Measurements from ENCODE around the gene YPEL5. TPM values are rescaled to one million over a fixed set of nuclear protein-coding genes. Genes with fewer than 3 reads are reported as not detected.
A peak's percentile ranks its signal among the peaks of the same experiment; 100 is the strongest.

Gene YPEL5
- total and polyA plus RNA-seq, 9 donors = 65.1 to 103 (median 81.6) TPM

DNA sequence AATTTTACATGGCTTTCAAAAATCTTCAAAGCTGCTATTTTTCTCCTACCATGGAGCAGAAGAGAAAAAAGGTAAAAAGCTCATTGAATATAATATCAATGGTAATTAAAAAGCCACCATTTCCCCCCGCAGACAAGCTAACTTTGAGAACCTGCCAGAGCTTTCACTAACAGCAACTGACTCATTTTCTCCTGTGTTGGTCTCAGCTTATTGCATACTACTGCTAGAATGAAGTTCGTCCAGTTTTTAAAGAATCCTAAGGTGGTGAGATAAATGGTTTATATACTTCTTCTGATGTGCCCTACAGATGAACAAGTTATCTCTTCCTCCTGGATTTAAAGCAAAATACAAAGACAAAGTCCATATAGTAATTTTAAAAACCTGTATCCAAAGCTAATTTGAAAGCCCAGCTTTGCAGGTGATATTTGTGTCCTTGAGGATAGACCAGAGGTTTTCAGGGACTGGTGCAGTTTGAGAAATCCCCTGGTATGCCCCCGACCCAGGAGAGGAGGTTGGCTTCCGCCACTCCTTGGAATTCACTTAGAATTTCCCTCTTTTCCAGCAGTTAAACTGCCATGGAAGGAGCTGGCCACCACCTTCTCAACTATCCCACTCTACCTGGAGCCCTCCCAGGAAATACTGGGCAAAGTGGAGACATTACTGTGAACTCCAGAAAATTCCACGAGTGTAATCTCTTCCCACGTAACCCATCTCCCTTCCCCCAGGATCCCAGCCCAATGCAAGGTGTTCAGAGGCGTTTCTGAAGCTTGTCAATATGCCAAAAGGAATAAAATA, 17.5 kb downstream of the YPEL5 start:
- TF ChIP-seq, protein P1, sequence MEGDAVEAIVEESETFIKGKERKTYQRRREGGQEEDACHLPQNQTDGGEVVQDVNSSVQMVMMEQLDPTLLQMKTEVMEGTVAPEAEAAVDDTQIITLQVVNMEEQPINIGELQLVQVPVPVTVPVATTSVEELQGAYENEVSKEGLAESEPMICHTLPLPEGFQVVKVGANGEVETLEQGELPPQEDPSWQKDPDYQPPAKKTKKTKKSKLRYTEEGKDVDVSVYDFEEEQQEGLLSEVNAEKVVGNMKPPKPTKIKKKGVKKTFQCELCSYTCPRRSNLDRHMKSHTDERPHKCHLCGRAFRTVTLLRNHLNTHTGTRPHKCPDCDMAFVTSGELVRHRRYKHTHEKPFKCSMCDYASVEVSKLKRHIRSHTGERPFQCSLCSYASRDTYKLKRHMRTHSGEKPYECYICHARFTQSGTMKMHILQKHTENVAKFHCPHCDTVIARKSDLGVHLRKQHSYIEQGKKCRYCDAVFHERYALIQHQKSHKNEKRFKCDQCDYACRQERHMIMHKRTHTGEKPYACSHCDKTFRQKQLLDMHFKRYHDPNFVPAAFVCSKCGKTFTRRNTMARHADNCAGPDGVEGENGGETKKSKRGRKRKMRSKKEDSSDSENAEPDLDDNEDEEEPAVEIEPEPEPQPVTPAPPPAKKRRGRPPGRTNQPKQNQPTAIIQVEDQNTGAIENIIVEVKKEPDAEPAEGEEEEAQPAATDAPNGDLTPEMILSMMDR (IDR thresholded peaks at IDR 0.05) = no peak
- no peak for TF ChIP-seq EP300 (IDR thresholded peaks at IDR 0.05)
- no peak for TF ChIP-seq POLR2A (IDR thresholded peaks at IDR 0.05)
- WGBS, 3 donors = 20 to 28% (median 23%) methylated on average over 7 of the region's 7 CpGs
- no peak for DNase-seq
- H3K27ac ChIP-seq = no peak overlapping the region
- H3K36me3 ChIP-seq = no peaks in the 10 kb centered on the region
- intact Hi-C loops (cut with DNase I) = loop anchor here in 3 of 4 donors (2.0 to 10.0 kb wide), 4 partner anchors 43 to 542 kb away; no protein-coding TSS in a partner anchor
- no peaks in the 10 kb centered on the region for H3K27me3 ChIP-seq
- H3K4me1 ChIP-seq (ENCODE audit: insufficient read depth) = no peaks in the 10 kb centered on the region
- no peak overlapping the region for H3K4me3 ChIP-seq
- no peaks in the 10 kb centered on the region for H3K9me3 ChIP-seq

DNA sequence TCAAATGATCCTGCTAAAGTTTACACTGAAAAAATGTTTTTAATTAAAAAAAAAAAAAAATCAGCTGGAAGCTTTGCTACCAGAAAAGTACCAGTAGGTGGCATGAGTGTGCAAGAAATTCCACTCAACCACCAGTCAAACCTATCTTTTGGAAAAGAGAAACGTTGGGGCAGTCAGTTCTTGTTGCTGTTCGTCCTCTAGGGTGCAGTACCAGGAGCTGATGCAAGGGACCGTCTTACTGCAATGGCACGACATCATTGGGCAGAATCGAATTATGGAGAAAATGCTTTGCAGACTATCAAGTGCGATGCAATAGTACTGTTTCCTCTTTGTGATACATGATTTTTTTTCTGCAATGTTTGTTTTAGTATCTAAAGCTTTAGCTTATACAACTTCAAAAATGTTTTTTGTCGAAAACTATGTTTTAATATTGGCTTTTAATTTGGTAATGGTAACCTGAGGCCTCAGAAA, 18.3 kb downstream of the YPEL5 start:
- peak in 3 of 5 donors; percentile 30 to 62 (median 41) for DNase-seq
- Histone ChIP-seq H3K27me3 (no peaks in the 10 kb centered on the region), H3K9me3 (no peaks in the 10 kb centered on the region), H3K4me3 (no peak overlapping the region), H3K4me1 (ENCODE audit: insufficient read depth) (no peaks in the 10 kb centered on the region), H3K36me3 (no peaks in the 10 kb centered on the region), H3K27ac (no peak overlapping the region)
- TF ChIP-seq, protein P1 (IDR thresholded peaks at IDR 0.05) = peak; percentile 78 to 85 (median 79)
- TF ChIP-seq POLR2A (IDR thresholded peaks at IDR 0.05) = no peak
- WGBS, 3 donors = 10 to 16% (median 14%) methylated on average over 7 of the region's 7 CpGs
- intact Hi-C loops (cut with DNase I) = loop anchor here in 3 of 4 donors (2.0 to 10.0 kb wide), 4 partner anchors 50 to 542 kb away; no protein-coding TSS in a partner anchor

DNA sequence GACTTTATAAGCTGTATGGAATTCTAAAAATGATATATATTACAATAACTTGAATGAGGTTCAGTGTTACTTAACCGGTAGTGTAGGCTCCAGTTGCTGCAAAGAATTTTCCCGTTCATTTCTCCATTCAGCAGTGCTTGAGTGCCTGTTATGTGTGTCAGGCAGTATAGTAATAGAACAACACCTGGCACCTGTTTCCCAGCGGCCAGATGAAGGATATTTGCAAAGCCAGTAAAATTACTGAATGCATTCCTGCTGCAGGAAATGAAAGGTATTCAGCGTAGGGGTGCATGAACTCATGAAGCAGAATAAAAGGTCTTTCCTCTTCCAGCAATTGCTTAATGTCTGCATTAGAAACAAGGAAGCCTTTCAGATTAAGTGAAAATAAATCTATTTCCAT, 18.8 kb downstream of the YPEL5 start:
- H3K4me3 ChIP-seq = no peak overlapping the region
- H3K36me3 ChIP-seq = no peaks in the 10 kb centered on the region
- no peaks in the 10 kb centered on the region for H3K27me3 ChIP-seq
- DNase-seq = no peak
- no peaks in the 10 kb centered on the region for H3K9me3 ChIP-seq
- no peaks in the 10 kb centered on the region for H3K4me1 ChIP-seq (ENCODE audit: insufficient read depth)
- TF ChIP-seq, protein P1 (IDR thresholded peaks at IDR 0.05) = no peak
- TF ChIP-seq POLR2A (IDR thresholded peaks at IDR 0.05) = no peak
- TF ChIP-seq EP300 (IDR thresholded peaks at IDR 0.05) = no peak
- no peak overlapping the region for H3K27ac ChIP-seq
- WGBS, 3 donors = 62 to 70% (median 68%) methylated on average over 4 of the region's 4 CpGs
- intact Hi-C loops (cut with DNase I) = loop anchor here in 3 of 4 donors (2.0 to 10.0 kb wide), 4 partner anchors 49 to 542 kb away; no protein-coding TSS in a partner anchor

DNA sequence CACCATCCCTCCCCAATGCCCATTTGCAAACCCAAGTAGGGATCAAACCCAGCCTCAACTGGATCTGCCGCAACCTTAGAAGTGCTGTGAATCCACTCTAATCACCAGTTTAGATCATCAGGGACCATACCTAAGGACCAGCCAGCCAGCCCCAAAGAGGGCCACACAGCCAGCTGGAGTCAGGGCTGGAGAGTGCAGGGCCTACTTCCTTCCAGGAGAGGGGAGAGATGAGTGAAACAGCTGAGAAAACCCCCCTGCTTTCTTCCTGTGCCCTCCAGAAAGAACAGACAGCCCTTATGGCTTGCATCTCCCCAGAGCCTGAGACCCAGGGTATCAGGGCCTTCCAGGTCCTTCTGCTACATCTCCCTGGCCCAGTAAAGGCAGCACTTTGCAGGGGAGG, 25.8 kb downstream of the YPEL5 start:
- no peak for DNase-seq

More for the DNA sequence above, 25.8 kb downstream of the YPEL5 start:
- no peak for TF ChIP-seq POLR2A (IDR thresholded peaks at IDR 0.05)
- no peak for TF ChIP-seq EP300 (IDR thresholded peaks at IDR 0.05)
- TF ChIP-seq, protein P1 (IDR thresholded peaks at IDR 0.05) = no peak
- H3K4me1 ChIP-seq (ENCODE audit: insufficient read depth) = no peaks in the 10 kb centered on the region
- no peaks in the 10 kb centered on the region for H3K9me3 ChIP-seq
- no peak overlapping the region for H3K27ac ChIP-seq
- no peak overlapping the region for H3K4me3 ChIP-seq
- H3K36me3 ChIP-seq = no peaks in the 10 kb centered on the region
- intact Hi-C loops (cut with DNase I) = loop anchor here in 1 of 4 donors (5.0 kb wide), 1 partner anchor 535 kb away; no protein-coding TSS in a partner anchor
- no peaks in the 10 kb centered on the region for H3K27me3 ChIP-seq
- WGBS, 3 donors = 93 to 100% (median 100%) methylated on average over 1 of the region's 1 CpG

Measured in ovary (tissue), 9 donors.